GM19455 (cell line): ENCODE results near the gene HSP90AB1.
"Not testable (repeated sequence)": the region's sequence is repeated elsewhere in the genome, so short reads cannot be mapped to it uniquely, and the experiment has no call there.

ENCODE experiments used
- ATAC-seq: cut with Tn5 transposase; IDR thresholded peaks from one replicate; pipeline ENCODE4 v1.9.1; 2021; ENCODE audit not compliant: unreplicated experiment

The HSP90AB1 gene

GRCh38 chr6:44222486-44223318, 24.2 kb upstream of the HSP90AB1 start:
- ATAC-seq = no peak

GRCh38 chr6:44223319-44224028, 23.4 kb upstream of the HSP90AB1 start, which contains the start of gene SLC29A1:
Gene SLC29A1, plus strand, starts transcription at chr6:44223595. Its CDS starts 3,719 bp downstream, at chr6:44227314.
- ATAC-seq = peak; percentile 49

- peak; percentile 1 for ATAC-seq
Measured at GRCh38 chr6:44224029-44224964, 22.6 kb upstream of the HSP90AB1 start.

- ATAC-seq = no peak
Measured at GRCh38 chr6:44224965-44225305, 22.0 kb upstream of the HSP90AB1 start.

GRCh38 chr6:44225579-44226325, 21.1 kb upstream of the HSP90AB1 start:
- no peak for ATAC-seq

- no peak for ATAC-seq
Measured at GRCh38 chr6:44226368-44227147, 20.3 kb upstream of the HSP90AB1 start.

- ATAC-seq = no peak
Measured at GRCh38 chr6:44227148-44227793, 19.6 kb upstream of the HSP90AB1 start.

- no peak for ATAC-seq
Measured at GRCh38 chr6:44228031-44228430, 18.9 kb upstream of the HSP90AB1 start.

GRCh38 chr6:44228433-44228832, 18.5 kb upstream of the HSP90AB1 start:
- ATAC-seq = no peak

GRCh38 chr6:44228836-44229235, 18.1 kb upstream of the HSP90AB1 start:
- ATAC-seq = no peak

- ATAC-seq = no peak
Measured at GRCh38 chr6:44229376-44230033, 17.4 kb upstream of the HSP90AB1 start.

GRCh38 chr6:44230034-44230675, 16.7 kb upstream of the HSP90AB1 start:
- no peak for ATAC-seq

GRCh38 chr6:44231426-44231825, 15.5 kb upstream of the HSP90AB1 start:
- ATAC-seq = not testable (repeated sequence)

- ATAC-seq = no peak
Measured at GRCh38 chr6:44232676-44233566, 14.0 kb upstream of the HSP90AB1 start.

- ATAC-seq = no peak
Measured at GRCh38 chr6:44233567-44234100, 13.3 kb upstream of the HSP90AB1 start.

- no peak for ATAC-seq
Measured at GRCh38 chr6:44234101-44235025, 12.5 kb upstream of the HSP90AB1 start.
